GM12873 (cell line): ENCODE results near the gene ANKRD7.

ENCODE experiments used
- TF ChIP-seq, protein P1 (sequence below): IDR thresholded peaks from 2 replicates; pipeline ENCODE4 v1.5.1; 2012; ENCODE audit warnings: low read depth, mild to moderate bottlenecking, moderate library complexity, low read length, control low read depth; ENCODE audit not compliant: insufficient read depth; ENCODE audit errors: missing control alignments

ANKRD7 gene

DNA sequence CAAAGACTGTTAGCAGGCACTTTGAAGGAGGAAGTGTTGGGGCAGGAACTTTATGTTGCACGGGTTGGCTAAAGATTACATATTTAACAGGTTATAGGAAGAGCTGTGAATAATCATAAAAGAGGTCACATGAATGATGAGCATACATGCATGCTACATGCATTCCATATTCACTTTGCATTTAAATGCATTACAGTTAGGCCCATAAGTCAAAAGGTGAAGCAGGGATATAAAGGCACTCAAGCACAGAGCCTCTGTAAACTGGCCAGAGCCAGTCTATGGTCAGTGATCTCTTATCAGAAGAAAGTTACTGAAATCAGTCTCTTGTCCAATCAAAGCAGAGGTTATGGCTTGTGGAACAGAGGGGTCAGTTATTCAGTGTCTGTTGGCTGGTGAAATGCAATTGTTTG is 7.3 kb upstream of the ANKRD7 start:
- TF ChIP-seq, protein P1, sequence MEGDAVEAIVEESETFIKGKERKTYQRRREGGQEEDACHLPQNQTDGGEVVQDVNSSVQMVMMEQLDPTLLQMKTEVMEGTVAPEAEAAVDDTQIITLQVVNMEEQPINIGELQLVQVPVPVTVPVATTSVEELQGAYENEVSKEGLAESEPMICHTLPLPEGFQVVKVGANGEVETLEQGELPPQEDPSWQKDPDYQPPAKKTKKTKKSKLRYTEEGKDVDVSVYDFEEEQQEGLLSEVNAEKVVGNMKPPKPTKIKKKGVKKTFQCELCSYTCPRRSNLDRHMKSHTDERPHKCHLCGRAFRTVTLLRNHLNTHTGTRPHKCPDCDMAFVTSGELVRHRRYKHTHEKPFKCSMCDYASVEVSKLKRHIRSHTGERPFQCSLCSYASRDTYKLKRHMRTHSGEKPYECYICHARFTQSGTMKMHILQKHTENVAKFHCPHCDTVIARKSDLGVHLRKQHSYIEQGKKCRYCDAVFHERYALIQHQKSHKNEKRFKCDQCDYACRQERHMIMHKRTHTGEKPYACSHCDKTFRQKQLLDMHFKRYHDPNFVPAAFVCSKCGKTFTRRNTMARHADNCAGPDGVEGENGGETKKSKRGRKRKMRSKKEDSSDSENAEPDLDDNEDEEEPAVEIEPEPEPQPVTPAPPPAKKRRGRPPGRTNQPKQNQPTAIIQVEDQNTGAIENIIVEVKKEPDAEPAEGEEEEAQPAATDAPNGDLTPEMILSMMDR, result no peak

DNA sequence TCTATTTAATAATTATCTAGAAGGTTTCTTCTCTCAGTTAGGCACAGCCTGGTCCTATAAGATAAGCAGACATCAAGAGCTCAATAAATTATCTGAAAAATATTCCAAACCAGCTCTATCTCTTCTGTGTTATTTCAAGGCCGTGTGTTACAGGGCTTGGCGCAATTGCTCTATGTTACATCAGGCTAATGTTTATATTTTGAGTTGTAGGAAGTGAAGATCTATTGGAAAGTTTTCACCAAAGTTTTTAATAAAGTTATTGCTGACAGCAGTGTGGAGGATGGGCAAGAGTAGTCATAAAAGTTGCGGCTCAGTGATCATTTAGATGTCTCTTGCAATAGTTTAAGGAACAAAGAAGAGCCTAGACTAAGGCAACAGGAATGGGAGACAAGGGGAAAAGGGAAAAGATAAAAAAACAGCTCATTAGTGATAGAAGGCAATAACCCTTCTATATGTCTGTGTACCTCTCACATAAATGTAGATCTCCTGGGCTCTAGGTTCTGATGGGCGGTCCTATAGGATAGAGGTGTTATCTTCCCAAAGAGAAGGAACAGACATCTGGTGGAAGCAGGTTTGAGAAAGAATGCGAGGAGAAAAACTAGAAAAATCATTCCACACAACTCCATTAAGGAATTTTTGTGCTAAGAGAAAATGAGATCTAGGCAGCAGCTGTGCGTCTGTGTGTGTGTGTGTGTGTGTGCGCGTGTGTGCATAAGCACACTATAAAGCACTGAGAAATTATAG is 5.9 kb upstream of the ANKRD7 start:
- TF ChIP-seq, protein P1, result no peak

DNA sequence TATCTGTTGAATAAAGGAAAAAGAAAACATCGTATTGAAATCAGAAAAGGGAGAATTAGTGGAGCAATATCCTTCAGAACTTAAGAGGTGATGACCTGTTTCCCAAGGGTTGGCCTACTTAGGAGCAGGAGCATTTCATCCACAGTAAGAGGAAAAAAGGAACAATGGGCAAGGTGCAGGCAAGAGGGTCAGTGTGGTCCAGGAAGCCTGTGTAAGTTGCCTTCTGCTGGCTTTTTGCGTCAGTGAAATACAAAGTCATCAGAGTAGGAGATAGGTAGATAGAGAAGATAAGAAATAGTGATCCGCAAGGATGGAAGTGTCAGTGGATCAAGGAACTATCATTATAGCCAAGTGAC is 5.4 kb upstream of the ANKRD7 start:
- TF ChIP-seq, protein P1, result no peak

DNA sequence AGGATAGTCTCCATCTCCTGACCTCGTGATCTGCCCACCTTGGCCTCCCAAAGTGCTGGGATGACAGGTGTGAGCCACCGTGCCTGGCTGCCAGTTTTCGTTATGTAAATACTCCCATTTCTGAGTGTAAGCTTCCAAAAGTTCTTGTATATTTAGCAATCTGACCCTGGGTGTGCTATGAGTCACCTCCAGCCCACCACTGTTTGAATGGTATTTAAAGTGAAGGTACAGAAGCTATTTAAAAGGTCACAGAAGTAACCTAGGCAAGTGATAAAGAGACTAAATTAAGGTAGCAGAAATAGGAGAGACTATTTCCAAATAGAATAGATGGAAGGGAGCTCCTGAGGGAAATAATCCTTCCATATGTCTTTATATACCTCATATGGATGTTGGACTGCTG is 3.9 kb upstream of the ANKRD7 start:
- TF ChIP-seq, protein P1, result no peak

DNA sequence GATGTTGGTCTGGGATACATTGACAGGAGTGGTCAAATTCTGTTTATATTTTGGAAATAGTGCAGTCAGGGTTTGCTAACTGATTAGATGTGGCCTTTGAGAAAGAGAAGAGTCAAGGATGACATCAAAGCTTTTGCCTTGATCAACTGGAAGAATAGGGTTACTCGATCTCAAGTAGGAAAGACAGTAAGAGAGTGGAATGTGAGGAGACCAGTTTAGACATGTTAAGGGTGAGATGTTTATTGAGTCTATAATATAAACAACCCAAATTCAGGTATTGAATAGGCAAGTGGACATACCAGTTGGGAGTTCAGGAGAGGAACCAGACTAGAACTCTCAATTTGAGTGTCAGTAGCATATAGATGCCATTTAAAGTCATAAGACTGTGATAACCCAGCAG is 1.9 kb upstream of the ANKRD7 start:
- TF ChIP-seq, protein P1, result no peak

DNA sequence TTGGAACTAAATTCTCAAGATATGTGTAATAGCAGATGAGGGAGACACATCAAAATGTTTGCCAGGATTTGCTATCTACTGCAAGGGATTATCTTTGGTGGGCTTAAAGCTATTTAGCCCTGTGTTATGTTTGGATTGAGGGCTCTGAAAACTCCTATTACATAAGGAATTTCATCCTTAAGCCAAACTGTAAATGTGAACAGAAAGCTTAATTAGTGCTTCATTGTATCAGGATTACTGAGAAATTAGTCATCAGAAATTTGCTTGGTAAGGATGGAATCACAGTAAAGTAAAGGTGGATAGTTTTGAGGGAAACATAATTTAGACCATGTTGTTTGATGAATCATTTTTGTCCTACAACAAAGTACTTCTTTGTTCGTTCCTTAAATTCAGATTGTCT is 8.3 kb downstream of the ANKRD7 start:
- TF ChIP-seq, protein P1, result no peak

DNA sequence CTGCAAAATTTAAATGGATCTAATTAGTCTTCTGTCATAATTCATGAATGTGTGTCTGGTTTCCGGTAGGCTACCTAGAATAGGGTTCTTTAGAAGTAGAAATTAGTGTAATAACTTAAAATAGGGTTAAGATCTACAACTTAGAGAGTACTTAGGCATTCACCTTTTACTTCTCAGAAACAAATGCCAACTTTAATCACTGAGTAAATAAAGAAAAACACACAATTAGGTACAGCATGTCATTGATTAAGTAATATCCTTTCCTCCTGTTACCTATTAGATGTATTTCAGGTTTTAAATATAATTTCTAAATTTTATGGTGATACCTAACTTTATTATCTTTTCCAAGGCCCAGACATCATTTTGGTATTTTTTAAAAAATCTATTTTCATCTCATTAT is 9.3 kb downstream of the ANKRD7 start:
- TF ChIP-seq, protein P1, result no peak
